Measurements from ENCODE around the gene B4GALT3. TPM values are rescaled to one million over a fixed set of nuclear protein-coding genes. Genes with fewer than 3 reads are reported as not detected.

B4GALT3 gene
- 44.0 TPM for total RNA-seq (ENCODE audit: unreplicated experiment)
- long read RNA-seq, transcript B4GALT3-201 (8 exons, 1,911 nt) = major isoform, 16 of 41 reads
- long read RNA-seq, transcript B4GALT3-213 (8 exons, 2,414 nt) = minor isoform, 15 of 41 reads
- long read RNA-seq, partial matches to known transcripts = 4 of 41 reads
- long read RNA-seq, other reads (novel, unspliced or antisense) = 6 of 41 reads

DNA sequence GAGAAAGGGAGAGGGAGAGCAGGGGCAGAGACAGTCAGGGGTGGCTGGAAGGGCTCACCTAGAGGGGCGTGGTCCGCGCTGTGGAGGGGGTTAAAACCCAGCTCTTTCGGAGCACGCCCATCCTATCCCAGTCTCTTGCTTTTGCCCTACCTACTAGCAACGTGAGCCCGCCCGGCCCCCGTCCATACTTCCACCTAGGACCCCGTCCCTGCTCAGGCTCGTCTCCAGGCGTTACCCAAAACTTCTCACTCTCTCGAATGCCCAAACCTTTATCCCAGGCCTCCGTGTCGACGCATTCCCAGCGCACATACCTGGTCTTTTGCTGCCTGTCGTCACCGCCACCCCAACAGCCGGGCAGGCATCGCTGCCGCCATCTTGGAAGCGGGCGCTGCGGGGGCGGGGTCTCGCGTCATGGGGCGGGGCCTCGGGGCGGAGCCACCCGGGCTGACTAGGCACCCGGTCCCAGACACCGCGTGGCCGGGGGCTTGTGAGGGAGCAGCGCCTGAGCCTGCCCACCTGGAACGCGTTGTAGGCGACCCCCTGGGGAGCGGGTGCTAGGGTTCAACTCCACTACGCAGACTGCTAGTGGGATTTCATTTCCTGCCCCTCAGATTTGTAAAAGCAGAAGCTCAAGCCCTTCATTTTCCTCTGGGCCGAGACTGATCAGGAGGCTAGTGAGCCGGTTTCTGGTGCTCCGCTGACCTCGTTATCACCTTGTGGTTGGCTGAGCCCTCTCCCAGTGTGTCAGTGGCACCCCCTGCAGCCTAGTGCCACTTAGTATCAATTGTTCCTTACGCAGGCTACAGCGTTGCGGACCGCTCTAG lies at the start of gene B4GALT3:
B4GALT3 (minus strand) TSS at position 396 of the 824 bp plus-strand sequence. CDS start 1,447 bp downstream, outside the sequence.
- TF ChIP-seq, protein P1, sequence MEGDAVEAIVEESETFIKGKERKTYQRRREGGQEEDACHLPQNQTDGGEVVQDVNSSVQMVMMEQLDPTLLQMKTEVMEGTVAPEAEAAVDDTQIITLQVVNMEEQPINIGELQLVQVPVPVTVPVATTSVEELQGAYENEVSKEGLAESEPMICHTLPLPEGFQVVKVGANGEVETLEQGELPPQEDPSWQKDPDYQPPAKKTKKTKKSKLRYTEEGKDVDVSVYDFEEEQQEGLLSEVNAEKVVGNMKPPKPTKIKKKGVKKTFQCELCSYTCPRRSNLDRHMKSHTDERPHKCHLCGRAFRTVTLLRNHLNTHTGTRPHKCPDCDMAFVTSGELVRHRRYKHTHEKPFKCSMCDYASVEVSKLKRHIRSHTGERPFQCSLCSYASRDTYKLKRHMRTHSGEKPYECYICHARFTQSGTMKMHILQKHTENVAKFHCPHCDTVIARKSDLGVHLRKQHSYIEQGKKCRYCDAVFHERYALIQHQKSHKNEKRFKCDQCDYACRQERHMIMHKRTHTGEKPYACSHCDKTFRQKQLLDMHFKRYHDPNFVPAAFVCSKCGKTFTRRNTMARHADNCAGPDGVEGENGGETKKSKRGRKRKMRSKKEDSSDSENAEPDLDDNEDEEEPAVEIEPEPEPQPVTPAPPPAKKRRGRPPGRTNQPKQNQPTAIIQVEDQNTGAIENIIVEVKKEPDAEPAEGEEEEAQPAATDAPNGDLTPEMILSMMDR (IDR thresholded peaks at IDR 0.05; ENCODE audit: unreplicated experiment) = no peak
- peaks cover 14% of the 10 kb centered on the region for H3K27me3 Mint-ChIP-seq (ENCODE audit: unreplicated experiment)
- peak within 1 kb of the TSS; percentile 96 for H3K27ac Mint-ChIP-seq (ENCODE audit: unreplicated experiment)
- peaks cover 25% of the 10 kb centered on the region for H3K4me1 Mint-ChIP-seq (ENCODE audit: unreplicated experiment)
- DNase-seq (ENCODE audit: low spot score) = peak; percentile 96
- H3K36me3 Mint-ChIP-seq (ENCODE audit: low read depth, unreplicated experiment) = peaks cover 35% of the 10 kb centered on the region
- peak within 1 kb of the TSS; percentile 99 for H3K4me3 Mint-ChIP-seq (ENCODE audit: unreplicated experiment)
- no peaks in the 10 kb centered on the region for H3K9me3 Mint-ChIP-seq (ENCODE audit: unreplicated experiment)

DNA sequence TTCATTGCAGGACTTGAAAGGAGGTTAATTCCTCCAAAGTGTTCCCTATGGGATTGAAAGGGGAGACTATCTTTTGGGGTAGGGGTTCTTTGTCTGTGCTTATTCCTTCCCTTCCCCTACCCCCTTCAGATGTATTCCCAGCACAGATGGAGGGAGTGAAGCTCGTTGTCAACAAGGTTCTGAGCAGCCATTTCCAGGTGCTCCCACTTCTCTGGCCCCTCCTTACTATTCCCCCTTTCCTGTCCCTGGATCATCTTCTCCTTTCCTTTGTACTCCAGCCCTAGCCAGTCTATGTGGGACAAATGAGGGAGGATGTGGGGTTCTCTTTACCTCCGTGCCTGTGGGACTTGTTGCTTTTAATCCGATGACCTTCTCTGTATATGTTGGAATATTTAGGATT lies 49.5 kb upstream of the B4GALT3 start:
- H3K4me3 Mint-ChIP-seq (ENCODE audit: unreplicated experiment) = peak overlapping the region; percentile 100
- no peaks in the 10 kb centered on the region for H3K9me3 Mint-ChIP-seq (ENCODE audit: unreplicated experiment)
- H3K4me1 Mint-ChIP-seq (ENCODE audit: unreplicated experiment) = peaks cover 31% of the 10 kb centered on the region
- H3K27me3 Mint-ChIP-seq (ENCODE audit: unreplicated experiment) = peaks cover 2% of the 10 kb centered on the region
- peak overlapping the region; percentile 98 for H3K27ac Mint-ChIP-seq (ENCODE audit: unreplicated experiment)
- DNase-seq (ENCODE audit: low spot score) = no peak
- peaks cover 14% of the 10 kb centered on the region for H3K36me3 Mint-ChIP-seq (ENCODE audit: low read depth, unreplicated experiment)
- TF ChIP-seq, protein P1 (IDR thresholded peaks at IDR 0.05; ENCODE audit: unreplicated experiment) = no peak

DNA sequence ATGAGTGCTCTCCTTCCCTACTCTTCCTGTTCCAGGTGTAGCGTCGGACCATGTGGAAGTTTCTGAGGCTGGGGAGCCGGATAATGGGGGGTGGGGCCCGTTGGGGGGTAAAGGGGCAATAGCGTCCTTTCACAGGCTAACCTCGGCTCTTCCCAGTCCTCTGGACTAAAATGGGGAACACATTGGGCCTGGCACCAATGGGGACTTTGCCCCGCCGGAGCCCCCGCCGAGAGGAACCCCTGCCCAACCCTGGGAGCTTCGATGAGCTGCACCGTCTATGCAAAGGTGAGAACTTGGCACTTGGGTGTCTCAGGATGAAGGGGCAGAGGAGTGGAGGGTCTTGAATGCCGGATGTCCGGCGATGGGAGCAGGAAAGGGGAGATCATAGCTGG lies 49.0 kb upstream of the B4GALT3 start:
- peak overlapping the region; percentile 98 for H3K27ac Mint-ChIP-seq (ENCODE audit: unreplicated experiment)
- TF ChIP-seq, protein P1 (IDR thresholded peaks at IDR 0.05; ENCODE audit: unreplicated experiment) = no peak
- H3K36me3 Mint-ChIP-seq (ENCODE audit: low read depth, unreplicated experiment) = peaks cover 14% of the 10 kb centered on the region
- H3K4me1 Mint-ChIP-seq (ENCODE audit: unreplicated experiment) = peaks cover 31% of the 10 kb centered on the region
- H3K27me3 Mint-ChIP-seq (ENCODE audit: unreplicated experiment) = peaks cover 2% of the 10 kb centered on the region
- H3K9me3 Mint-ChIP-seq (ENCODE audit: unreplicated experiment) = no peaks in the 10 kb centered on the region
- H3K4me3 Mint-ChIP-seq (ENCODE audit: unreplicated experiment) = peak overlapping the region; percentile 100
- no peak for DNase-seq (ENCODE audit: low spot score)

DNA sequence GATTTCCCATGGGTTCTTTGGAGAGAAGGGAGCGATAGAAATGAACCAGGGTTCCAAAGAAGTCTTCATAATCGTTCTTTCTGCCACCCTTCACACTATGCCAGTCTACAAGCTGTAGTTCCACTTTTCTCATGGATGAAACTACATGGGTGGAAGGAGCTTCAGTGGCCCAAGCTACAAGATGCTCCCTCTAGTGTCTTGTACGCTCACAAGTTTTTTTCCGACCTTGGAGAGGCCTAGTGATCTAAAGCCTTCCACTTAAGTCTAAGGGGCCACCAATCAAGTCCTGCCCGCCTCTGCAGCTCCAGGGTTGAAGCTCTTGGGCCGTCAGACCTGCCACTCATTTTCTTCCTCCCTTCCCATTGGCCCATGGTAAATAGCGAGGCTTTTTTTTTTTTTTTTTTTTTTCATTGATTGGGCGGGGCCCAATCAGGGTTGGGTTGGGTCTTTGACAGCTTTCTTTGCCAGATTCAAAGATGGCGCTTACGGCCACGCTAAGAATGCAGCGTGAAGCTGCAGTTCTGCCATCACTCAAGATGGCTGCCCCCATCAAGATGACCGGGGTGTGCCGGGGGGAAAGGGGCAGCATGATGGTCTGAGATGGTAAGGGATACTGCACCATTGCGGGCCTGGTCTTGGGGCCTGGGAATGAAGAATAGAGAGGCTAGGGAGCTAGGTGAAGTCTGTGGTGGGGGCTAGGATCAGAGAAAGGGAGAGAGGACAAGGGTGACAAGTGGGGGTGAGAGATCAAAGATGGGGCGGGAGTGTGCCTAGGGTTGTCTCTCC lies 48.4 kb upstream of the B4GALT3 start, which contains the start of gene TOMM40L:
TOMM40L (plus strand) TSS at position 527 of the 786 bp plus-strand sequence. CDS start 430 bp downstream, outside the sequence.
- TF ChIP-seq, protein P1 (IDR thresholded peaks at IDR 0.05; ENCODE audit: unreplicated experiment) = peak; percentile 21
- Mint-ChIP-seq H3K9me3 (ENCODE audit: unreplicated experiment) (no peaks in the 10 kb centered on the region), H3K4me3 (ENCODE audit: unreplicated experiment) (peak within 1 kb of the TSS; percentile 100), H3K27me3 (ENCODE audit: unreplicated experiment) (peaks cover 2% of the 10 kb centered on the region), H3K36me3 (ENCODE audit: low read depth, unreplicated experiment) (peaks cover 14% of the 10 kb centered on the region), H3K27ac (ENCODE audit: unreplicated experiment) (peak within 1 kb of the TSS; percentile 98), H3K4me1 (ENCODE audit: unreplicated experiment) (peaks cover 31% of the 10 kb centered on the region)
- DNase-seq (ENCODE audit: low spot score) = peak; percentile 81
